Tibial artery (tissue), 4 donors: ENCODE results near the gene ZPR1.

ENCODE experiments used
- DNase-seq, 2 donors: peaks; one replicate each; pipeline ENCODE4 v3.0.0-alpha.2; 2019
- H3K27ac ChIP-seq, 2 donors: fragments of 200-600 bp; sonication (generic) in 1 of 2; 1 replicate in 1 of 2; 2 replicates in 1 of 2; pipeline ENCODE4 v1.5.1; 2018 to 2019; ENCODE audit warnings: mild to moderate bottlenecking in 1 of 2
- H3K27me3 ChIP-seq, 2 donors: fragments of 200-600 bp; sonication (generic) in 1 of 2; one replicate each; pipeline versions ENCODE4 v1.5.1 to v1.6.0; 2016 to 2019
- H3K36me3 ChIP-seq, 3 donors: fragments of 200-600 bp; sonication (generic) in 2 of 3; one replicate each; pipeline ENCODE4 v1.5.1; 2016 to 2019; ENCODE audit warnings: mild to moderate bottlenecking in 2 of 3
- H3K4me1 ChIP-seq, 4 donors: fragments of 200-600 bp; sonication (generic) in 2 of 4; 1 replicate in 3 of 4; 2 replicates in 1 of 4; pipeline ENCODE4 v1.5.1; 2016 to 2019
- H3K4me3 ChIP-seq, 2 donors: fragments of 200-600 bp; sonication (generic) in 1 of 2; 1 replicate in 1 of 2; 2 replicates in 1 of 2; pipeline ENCODE4 v1.5.1; 2018 to 2019; ENCODE audit warnings: mild to moderate bottlenecking in 2 of 2
- H3K9me3 ChIP-seq, 3 donors: fragments of 200-600 bp; sonication (generic) in 1 of 3; one replicate each; pipeline ENCODE4 v1.5.1; 2016 to 2019
- intact Hi-C: fragments of 100-400 bp; cut with DNase I; formaldehyde crosslinking; loops from one replicate; pipeline ENCODE4 v1.15.0; 2023; ENCODE audit warnings: low total_unique reads
- TF ChIP-seq, protein P1 (sequence below), 2 experiments: fragments of 200-600 bp in 1 of 2; fragments of 450-650 bp in 1 of 2; IDR thresholded peaks; one replicate each; pipeline ENCODE4 v1.5.1; 2017 to 2019; ENCODE audit warnings: antibody characterized with exemption in 2 of 2, mild to moderate bottlenecking in 1 of 2, moderate library complexity in 1 of 2

The ZPR1 gene

DNA sequence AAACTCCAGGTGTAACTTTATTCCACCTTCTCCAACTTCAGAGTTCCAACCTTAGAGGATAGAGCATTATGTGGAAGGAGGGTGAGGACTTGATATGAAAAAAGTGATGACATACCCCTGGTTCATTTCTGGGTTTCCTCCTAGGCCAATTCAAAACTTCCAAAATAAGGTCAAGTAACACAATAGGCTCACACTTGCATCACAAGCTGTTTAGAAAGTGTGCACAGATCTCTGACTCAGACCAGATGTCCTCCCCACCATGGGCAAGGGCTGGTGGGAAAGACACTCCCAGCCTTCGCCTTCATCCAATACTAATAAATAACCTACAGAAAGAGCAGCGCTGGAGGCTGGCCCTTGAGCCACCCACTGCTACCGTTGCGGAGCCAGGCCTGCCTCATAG lies 9.3 kb downstream of the ZPR1 start:
- Histone ChIP-seq H3K4me3 (no peak overlapping the region), H3K36me3 (peaks cover 48 to 77% (median 54%) of the 10 kb centered on the region in 3 donors), H3K27me3 (no peaks in the 10 kb centered on the region), H3K9me3 (no peaks in the 10 kb centered on the region), H3K27ac (no peak overlapping the region), H3K4me1 (peaks cover 0 to 4% (median under 1%) of the 10 kb centered on the region in 4 donors)
- intact Hi-C loops = no loop called here
- no peak for DNase-seq
- TF ChIP-seq, protein P1, sequence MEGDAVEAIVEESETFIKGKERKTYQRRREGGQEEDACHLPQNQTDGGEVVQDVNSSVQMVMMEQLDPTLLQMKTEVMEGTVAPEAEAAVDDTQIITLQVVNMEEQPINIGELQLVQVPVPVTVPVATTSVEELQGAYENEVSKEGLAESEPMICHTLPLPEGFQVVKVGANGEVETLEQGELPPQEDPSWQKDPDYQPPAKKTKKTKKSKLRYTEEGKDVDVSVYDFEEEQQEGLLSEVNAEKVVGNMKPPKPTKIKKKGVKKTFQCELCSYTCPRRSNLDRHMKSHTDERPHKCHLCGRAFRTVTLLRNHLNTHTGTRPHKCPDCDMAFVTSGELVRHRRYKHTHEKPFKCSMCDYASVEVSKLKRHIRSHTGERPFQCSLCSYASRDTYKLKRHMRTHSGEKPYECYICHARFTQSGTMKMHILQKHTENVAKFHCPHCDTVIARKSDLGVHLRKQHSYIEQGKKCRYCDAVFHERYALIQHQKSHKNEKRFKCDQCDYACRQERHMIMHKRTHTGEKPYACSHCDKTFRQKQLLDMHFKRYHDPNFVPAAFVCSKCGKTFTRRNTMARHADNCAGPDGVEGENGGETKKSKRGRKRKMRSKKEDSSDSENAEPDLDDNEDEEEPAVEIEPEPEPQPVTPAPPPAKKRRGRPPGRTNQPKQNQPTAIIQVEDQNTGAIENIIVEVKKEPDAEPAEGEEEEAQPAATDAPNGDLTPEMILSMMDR (IDR thresholded peaks at IDR 0.05) = no peak

GRCh38 chr11:116777056-116777455 lies 10.8 kb downstream of the ZPR1 start:
- no peak for DNase-seq
- intact Hi-C loops = no loop called here
- Histone ChIP-seq H3K27ac (no peak overlapping the region), H3K36me3 (peaks cover 33 to 62% (median 39%) of the 10 kb centered on the region in 3 donors), H3K9me3 (no peaks in the 10 kb centered on the region), H3K4me3 (no peak overlapping the region), H3K4me1 (peaks cover 0 to 8% (median 3%) of the 10 kb centered on the region in 4 donors), H3K27me3 (no peaks in the 10 kb centered on the region)
- TF ChIP-seq, protein P1 (IDR thresholded peaks at IDR 0.05) = no peak

DNA sequence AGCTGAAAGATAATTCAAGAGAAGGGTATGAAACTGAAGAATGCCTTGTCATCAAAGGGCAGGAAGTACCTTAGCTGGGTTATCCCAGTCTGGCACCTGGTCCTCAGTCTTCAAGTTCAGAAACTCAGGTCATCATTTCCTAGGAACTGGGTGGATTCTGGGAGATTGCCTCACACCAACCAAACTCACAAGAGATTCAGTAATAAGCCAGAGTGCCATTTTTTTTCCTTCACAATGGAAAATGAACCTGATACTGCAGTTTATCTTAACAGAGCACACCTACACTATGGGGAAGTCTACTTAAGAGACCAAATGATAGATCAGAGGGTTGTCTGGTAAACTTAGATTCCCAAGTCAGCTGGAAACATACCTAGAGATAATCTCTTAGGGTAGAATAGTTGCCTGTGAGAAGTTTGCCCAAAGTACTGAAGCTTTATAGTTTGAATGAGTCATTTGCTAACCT lies 11.3 kb downstream of the ZPR1 start:
- intact Hi-C loops = no loop called here
- no peak overlapping the region for H3K4me3 ChIP-seq
- H3K4me1 ChIP-seq = peaks cover 0 to 13% (median 7%) of the 10 kb centered on the region in 4 donors
- H3K9me3 ChIP-seq = no peaks in the 10 kb centered on the region
- H3K27ac ChIP-seq = no peak overlapping the region
- TF ChIP-seq, protein P1 (IDR thresholded peaks at IDR 0.05) = no peak
- peaks cover 28 to 57% (median 34%) of the 10 kb centered on the region in 3 donors for H3K36me3 ChIP-seq
- no peak for DNase-seq
- H3K27me3 ChIP-seq = no peaks in the 10 kb centered on the region

DNA sequence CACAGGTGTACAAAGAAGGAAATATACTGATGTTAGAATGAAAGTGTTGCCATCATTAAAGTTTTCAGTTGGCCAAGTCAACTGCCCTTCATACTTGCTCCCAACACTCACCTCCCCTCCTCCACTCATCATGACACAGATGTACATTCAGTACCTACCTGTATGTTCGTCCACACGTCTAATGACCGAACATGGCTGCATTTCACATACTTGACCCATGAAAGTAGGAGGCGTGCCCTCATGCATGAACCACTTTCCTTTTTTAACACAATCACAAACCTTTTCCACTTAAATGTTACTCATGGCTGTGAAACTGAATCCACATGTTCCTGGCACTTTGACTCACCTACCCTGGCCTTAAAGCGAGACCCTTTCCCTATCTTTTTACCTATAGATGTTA lies 11.8 kb downstream of the ZPR1 start:
- no peaks in the 10 kb centered on the region for H3K9me3 ChIP-seq
- H3K27me3 ChIP-seq = no peaks in the 10 kb centered on the region
- intact Hi-C loops = no loop called here
- peaks cover 24 to 51% (median 31%) of the 10 kb centered on the region in 3 donors for H3K36me3 ChIP-seq
- peaks cover 0 to 19% (median 12%) of the 10 kb centered on the region in 4 donors for H3K4me1 ChIP-seq
- H3K4me3 ChIP-seq = no peak overlapping the region
- TF ChIP-seq, protein P1 (IDR thresholded peaks at IDR 0.05) = no peak
- DNase-seq = no peak
- H3K27ac ChIP-seq = no peak overlapping the region

GRCh38 chr11:116774661-116775060 lies 13.2 kb downstream of the ZPR1 start:
- H3K4me3 ChIP-seq = no peak overlapping the region
- H3K4me1 ChIP-seq = peaks cover 0 to 28% (median 14%) of the 10 kb centered on the region in 4 donors
- intact Hi-C loops = no loop called here
- H3K9me3 ChIP-seq = no peaks in the 10 kb centered on the region
- peaks cover 17 to 41% (median 22%) of the 10 kb centered on the region in 3 donors for H3K36me3 ChIP-seq
- TF ChIP-seq, protein P1 (IDR thresholded peaks at IDR 0.05) = no peak
- no peak overlapping the region for H3K27ac ChIP-seq
- DNase-seq = no peak
- no peaks in the 10 kb centered on the region for H3K27me3 ChIP-seq
